M059J (cell line): ENCODE results near the gene OR11L1. TPM values are rescaled to one million over a fixed set of nuclear protein-coding genes. Genes with fewer than 3 reads are reported as not detected.

Experiments
- DNase-seq: peaks from one replicate; pipeline ENCODE4 v3.0.0-alpha.2; 2012; ENCODE audit warnings: low read depth
- total RNA-seq: library from RNA; depleted of rRNA; stranded (reverse); fragments of >200 nt; shearing (Covaris generic); gene quantifications from 2 replicates; pipeline ENCODE4 v1.2.3, GENCODE V29; 2014; rRNA removed

Gene OR11L1
- not detected in 2 replicates for total RNA-seq

DNA sequence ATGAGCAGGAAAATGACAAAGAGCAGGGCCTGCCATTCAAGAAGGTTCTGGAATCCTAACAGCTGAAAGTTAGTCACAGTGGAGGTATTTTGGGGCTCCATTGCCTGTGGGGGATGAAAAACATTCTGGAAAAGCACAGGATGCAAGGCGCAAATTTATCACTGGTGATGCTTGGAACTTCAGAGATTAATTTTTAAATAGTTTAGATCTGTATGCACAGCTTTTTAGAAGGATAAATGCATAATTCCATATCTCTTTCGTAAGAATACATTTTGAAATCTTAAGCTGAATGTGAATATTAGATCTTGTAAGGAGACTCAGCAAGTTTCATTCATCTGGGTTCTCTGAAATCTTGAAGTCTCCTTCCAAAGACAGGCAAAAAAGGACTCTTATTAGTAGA lies at the start of gene OR11L1:
Gene OR11L1, minus strand, starts transcription at position 101 of the 400 bp plus-strand sequence. Its CDS starts 0 bp downstream, at position 101.
- DNase-seq: no peak

GRCh38 chr1:247884797-247885413 lies 43.2 kb upstream of the OR11L1 start:
- no peak for DNase-seq

DNA sequence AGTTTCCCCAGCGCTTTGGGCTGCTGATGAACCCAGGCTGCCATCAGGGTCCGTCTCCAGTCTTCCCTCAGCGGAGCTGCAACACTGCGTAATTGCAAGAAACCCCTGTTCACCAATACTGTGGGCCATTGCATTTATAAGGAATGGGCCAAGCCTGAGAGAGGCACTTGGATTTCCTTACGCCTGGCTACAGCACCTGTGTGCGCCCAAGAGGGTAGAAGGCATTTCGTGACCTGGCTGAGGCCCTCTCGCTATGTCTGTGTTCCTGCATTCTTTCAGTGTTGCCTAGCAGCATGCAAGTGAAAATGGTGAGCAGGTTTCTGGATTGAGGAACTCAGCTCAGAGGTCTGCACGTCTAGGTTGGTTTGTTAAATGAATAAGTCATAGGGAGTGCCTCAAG lies 41.6 kb upstream of the OR11L1 start:
- no peak for DNase-seq

DNA sequence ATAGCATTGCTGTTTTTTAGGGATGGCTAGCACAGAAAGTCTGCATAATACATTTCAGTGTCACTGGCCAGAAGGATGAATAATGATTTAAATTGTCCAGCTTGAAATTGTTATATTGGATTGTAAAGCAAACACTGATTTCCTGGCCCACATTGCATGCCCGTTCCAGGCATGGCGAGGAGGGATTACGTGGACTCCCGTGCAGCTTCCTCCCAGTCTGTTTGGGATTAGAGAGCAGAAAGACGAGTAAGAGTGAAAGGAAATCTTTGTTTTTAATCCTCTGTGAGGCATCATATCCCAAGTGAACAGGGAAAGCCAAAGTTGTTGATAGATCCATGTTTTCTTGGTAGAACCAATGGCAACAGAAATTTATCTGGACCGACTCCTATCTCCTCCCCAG lies 23.7 kb upstream of the OR11L1 start:
- DNase-seq: no peak

DNA sequence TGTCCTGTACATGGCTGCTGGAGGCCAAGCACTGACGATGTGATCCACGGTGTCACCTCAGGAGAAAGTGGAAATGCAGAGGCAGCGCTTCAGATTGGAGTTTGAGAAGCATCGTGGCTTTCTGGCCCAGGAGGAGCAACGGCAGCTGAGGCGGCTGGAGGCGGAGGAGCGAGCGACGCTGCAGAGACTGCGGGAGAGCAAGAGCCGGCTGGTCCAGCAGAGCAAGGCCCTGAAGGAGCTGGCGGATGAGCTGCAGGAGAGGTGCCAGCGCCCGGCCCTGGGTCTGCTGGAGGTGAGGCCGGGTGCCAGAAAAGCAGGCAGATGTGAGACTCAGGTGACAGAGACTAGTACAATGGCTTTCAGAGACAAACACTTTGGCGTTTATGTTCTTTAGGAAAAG lies 22.9 kb upstream of the OR11L1 start:
- no peak for DNase-seq

DNA sequence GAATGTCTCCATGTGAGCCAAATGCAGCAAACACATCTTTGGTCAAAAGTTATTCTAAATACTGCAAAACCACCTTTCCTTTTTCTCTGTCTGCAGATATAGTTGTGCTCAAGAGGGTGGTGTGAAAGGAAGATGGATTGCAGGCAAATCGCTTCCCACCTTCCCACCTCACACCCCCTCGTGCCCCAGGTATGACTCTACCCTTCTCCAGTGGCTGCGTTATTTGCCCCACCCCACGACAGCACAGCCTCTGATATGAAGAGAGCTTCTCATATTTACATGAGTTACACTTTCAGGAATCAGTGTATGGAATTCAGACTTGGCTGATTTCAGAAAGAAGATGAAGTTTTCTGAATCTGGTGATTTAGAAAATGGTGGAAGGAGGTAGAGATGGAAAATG lies 21.1 kb upstream of the OR11L1 start:
- DNase-seq: no peak

DNA sequence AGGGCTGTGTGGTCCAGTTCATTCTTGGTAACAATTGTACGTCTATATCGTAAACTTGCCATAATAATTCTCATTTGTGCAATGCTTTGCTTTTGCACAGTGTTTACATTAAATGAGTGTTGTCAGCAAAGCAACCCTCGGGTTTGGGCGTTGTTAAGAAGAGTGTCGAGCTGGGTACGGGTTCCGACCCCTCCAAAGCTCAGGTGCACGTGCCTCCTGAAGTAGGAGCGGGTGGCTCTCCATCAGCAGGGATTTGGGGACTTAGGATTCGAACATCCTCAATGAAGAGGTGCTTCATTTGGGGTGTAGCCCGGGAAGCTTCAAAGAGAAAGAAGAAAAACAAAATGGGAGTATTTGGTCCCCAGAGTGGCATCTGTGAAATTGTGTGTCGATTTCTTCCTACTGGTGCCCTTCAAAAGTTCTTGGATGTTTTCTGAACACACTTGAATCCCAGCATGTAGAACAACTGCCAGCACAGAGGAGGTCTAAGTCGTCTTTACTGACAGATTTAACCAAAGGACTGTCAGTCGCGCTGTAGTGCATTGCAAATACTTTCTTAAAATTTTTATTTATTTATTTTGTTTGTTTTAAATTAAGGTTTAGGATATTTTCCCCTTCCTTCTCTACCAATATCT lies 16.4 kb upstream of the OR11L1 start:
- DNase-seq: no peak

- DNase-seq: no peak
Observed at GRCh38 chr1:247857069-247857984, 15.6 kb upstream of the OR11L1 start, which contains the start of gene TRIM58. Gene TRIM58, plus strand, starts transcription at chr1:247857187. Its CDS starts 60 bp downstream, at chr1:247857247.

GRCh38 chr1:247855911-247856310 lies 14.2 kb upstream of the OR11L1 start:
- no peak for DNase-seq

- no peak for DNase-seq
Observed at GRCh38 chr1:247854899-247855545, 13.3 kb upstream of the OR11L1 start.

DNA sequence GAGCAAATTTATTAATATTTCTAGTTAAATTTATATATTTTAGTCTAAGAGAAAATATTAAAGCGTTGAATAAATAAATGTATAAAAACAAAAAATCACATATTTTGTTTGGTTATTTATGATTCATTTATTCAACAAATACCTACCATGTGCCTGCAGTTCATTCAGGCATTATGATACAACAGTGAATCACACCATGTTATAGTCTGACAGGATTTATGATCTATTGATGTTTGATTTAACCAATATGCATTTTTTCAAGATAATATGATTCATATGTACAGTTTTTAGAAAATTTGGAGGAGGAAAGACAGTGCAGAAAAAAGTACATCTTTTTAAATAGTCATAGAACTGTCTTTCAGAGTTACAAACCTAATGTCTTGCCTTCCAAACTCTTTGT lies 7.9 kb upstream of the OR11L1 start:
- DNase-seq: no peak

DNA sequence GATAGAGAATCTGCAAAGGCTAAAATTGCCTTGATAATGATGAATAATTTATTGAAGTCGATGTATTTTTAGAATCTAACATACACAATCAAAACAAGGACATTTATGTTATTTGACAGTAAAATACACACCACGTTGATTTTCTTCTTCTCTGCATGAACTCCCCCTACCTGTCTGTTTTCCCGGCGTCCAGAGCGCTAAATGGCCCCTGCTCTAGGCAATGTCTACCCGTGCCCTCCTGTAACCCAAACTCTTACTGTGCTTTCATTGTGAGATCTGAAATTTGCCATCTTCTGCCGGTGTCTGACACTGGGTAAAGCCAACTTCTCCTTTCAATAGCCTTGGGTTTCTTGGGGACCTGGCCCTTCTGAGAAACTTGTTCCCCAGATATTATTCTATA lies 6.7 kb upstream of the OR11L1 start:
- DNase-seq: no peak

DNA sequence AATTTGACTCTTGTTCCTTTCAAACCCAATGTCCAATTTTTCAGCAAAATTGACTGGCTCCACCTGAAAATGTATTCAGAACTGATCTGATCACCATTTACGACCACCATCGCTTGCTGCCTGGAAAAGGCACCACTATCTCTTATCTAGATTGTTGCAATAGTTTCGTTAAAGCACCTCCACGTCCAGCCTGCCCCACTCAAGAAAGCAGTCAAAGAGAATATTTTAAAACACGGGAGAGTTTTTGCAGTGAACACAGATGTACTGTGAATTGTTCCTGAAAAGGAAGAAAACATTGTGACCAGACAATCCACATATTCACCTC lies 4.0 kb upstream of the OR11L1 start:
- DNase-seq: no peak

- DNase-seq: no peak
Observed at GRCh38 chr1:247845011-247845692, 3.5 kb upstream of the OR11L1 start.

DNA sequence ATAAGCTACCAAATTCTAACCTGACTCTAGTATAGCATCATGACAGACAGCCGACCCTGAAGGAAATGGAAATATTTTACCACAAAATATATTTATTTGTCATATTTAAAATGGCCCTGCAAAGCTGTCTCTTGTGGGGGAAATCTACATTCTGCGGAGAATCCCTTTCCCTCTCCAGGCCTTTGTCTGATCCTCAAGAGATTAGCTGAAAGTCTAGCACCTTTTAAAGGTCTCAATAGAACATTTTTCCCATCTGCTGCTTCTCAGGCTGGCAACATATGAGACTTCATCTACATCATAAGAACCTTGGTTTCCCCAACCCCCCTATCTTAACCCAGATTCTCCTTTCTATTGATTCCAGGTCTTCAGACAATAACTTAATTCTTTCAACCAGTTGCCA lies 1.7 kb upstream of the OR11L1 start:
- DNase-seq: no peak

GRCh38 chr1:247840818-247841217 lies 878 bp downstream of the OR11L1 start:
- no peak for DNase-seq

DNA sequence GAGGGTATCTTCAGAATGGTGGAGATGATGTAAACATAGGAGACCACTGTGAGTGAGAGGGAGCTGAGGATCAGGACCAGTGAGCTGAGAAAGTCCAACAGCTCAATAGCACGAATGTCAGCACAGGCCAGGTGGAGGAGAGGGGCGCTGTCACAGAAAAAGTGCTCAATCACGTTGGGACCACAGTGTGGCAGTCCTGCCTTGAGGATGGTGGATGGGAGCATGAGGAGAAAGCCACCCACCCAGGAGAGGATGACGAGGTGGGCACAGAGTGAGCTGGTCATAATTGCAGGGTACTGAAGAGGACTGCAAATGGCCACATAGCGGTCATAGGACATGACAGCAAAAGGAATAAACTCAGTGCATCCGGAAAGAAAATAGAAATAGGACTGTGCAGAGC lies 8.1 kb downstream of the OR11L1 start:
- no peak for DNase-seq

GRCh38 chr1:247829656-247830055 lies 12.0 kb downstream of the OR11L1 start:
- no peak for DNase-seq

DNA sequence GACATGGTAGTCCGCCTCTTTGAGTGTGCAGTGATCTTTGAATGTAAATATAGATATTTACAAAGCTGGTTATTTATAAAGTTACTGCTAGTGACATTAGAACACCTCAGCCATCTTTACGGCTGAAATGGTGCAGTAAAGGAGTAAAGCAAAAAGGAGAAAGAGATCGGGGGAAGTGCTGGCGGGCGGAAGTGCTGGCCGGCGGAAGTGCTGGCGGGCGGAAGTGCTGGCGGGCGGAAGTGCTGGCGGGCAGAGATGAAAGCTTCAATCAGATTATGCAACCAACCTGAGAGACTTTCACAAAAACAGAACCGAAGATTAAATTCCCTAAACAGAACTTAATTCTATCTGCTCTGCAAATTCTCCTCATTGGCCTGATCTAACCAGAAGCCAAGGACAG lies 16.3 kb downstream of the OR11L1 start:
- no peak for DNase-seq

DNA sequence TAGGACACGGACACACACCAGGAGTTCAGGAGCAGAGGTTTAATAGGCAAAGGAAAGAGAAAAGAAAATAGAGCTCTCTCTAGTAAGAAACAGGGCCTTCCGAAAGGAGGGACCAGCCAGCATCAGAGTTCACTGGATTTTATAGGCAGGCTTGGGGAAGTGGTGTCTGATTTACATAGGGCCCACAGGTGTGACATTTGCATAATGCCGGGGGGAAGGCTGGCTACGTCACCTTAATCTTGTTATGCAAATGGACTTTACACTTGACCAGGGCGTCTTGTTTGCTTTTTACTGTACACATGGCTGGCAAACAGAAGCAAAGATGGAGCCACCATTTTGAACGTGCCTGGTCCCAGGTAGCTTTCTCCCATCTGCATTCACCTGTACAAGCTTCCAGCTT lies 17.7 kb downstream of the OR11L1 start, which contains the start of gene OR14A16:
Gene OR14A16, minus strand, starts transcription at position 97 of the 400 bp plus-strand sequence. CDS start 8,390 bp downstream, outside the sequence.
- DNase-seq: no peak

GRCh38 chr1:247822060-247822459 lies 19.6 kb downstream of the OR11L1 start:
- no peak for DNase-seq

- DNase-seq: no peak
Observed at GRCh38 chr1:247812637-247813036, 29.1 kb downstream of the OR11L1 start.
